Omental fat pad (tissue), 4 donors: ENCODE data around the gene DDX10. TPM values are rescaled to one million over a fixed set of nuclear protein-coding genes. Genes with fewer than 3 reads are reported as not detected.

Experiments
- ATAC-seq: fragments of 150-250 bp; one replicate; pipeline ENCODE4 v1.9.1; 2016; ENCODE audit warnings: mild to moderate bottlenecking, moderate library complexity; ENCODE audit not compliant: low FRiP score
- DNase-seq: peaks from one replicate; pipeline ENCODE4 v3.0.0-alpha.2; 2019; ENCODE audit warnings: low spot score
- total RNA-seq, 4 donors: library from RNA; depleted of rRNA; stranded (reverse); fragments of >200 nt; gene quantifications; one replicate each; pipeline ENCODE4 v1.1.0, GENCODE V29; 2016
- TF ChIP-seq, protein P1 (sequence below), 3 donors: fragments of 450-650 bp; IDR thresholded peaks; one replicate each; pipeline ENCODE4 v1.5.1; 2016 to 2017; ENCODE audit warnings: antibody characterized with exemption in 3 of 3, mild to moderate bottlenecking in 3 of 3, moderate library complexity in 2 of 3

DDX10 gene
- total RNA-seq, 4 donors from 2014 or later, result 20.2 to 60.6 (median 26.5) TPM

DNA sequence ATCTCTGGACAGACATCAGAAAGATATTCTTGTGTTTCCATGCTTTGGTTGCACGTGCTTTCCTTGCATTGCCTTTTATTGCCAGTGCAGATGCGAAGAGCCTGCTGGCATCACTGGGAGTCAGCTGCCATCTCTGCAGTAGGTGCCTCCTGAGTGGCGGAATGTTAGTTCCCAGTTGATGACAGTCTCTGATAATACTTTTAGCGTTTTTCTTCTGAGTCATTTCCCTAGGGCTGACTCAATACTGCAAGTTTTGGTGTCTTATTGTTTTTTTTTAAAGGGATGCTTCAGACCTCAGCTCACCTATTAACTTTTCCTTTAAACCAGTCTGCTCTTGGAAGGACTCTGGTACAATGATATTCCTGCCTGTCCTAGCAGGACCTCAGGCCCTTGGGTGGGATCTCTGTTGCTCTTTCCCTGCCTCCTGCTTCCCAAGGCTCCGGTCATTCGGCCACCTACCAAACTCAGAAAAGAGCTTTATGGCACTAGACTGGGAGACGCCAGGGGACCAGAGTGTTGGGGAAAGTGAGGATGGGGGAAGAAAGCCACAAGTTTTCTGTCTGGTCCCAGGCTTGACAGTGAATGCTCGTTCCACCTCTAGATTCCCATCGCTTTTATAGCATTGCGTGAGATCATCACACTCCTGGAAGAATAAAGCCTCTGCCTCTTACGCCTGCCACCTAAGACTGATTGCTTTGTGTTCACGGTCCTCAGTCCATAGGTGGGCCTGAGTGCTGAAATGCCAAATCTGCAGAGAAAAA lies 308.7 kb downstream of the DDX10 start:
- DNase-seq (no peak), ATAC-seq (no peak)
- TF ChIP-seq, protein P1, sequence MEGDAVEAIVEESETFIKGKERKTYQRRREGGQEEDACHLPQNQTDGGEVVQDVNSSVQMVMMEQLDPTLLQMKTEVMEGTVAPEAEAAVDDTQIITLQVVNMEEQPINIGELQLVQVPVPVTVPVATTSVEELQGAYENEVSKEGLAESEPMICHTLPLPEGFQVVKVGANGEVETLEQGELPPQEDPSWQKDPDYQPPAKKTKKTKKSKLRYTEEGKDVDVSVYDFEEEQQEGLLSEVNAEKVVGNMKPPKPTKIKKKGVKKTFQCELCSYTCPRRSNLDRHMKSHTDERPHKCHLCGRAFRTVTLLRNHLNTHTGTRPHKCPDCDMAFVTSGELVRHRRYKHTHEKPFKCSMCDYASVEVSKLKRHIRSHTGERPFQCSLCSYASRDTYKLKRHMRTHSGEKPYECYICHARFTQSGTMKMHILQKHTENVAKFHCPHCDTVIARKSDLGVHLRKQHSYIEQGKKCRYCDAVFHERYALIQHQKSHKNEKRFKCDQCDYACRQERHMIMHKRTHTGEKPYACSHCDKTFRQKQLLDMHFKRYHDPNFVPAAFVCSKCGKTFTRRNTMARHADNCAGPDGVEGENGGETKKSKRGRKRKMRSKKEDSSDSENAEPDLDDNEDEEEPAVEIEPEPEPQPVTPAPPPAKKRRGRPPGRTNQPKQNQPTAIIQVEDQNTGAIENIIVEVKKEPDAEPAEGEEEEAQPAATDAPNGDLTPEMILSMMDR (IDR thresholded peaks at IDR 0.05), result no peak

GRCh38 chr11:108975026-108975425 lies 310.2 kb downstream of the DDX10 start:
- no peak for DNase-seq
- ATAC-seq, result no peak
- TF ChIP-seq, protein P1 (IDR thresholded peaks at IDR 0.05), result no peak

GRCh38 chr11:108975641-108976071 lies 310.8 kb downstream of the DDX10 start:
- DNase-seq (no peak), ATAC-seq (no peak)
- TF ChIP-seq, protein P1 (IDR thresholded peaks at IDR 0.05), result no peak

DNA sequence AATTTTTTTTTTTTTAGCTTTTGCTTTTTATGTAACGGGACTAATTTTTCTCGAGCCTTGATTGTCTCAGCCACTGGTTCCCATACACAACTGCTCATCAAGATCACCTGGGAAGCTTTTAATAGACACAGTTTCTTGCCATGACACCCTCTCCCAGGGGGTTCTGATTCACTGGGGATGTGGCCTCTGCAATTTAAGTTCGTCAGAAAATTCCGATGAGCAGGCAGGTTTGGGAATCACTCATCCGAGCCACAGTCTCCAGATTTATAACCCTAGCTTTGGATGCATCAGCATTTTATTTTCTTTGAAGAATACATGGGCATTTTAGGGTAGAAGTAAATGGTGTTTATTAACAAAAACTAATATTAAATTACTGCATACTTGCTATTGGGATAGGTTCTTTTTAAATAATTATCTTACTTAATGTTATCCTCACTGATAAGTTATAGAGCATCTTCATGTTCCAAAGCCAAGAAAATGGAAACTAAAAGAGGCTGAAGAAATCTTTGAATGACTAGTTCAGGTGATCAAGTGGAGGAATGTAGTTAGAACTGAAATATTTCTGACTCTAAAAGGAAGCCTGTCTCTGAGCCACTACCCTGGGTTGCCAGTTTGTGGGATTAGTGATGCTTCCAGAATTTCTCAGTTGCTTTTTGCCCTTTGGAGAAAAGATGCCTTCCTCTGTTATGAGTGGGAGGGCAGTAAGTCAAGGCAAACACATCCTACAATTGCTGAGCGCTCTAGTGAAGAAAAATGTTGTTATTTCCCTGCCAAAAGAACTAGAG lies 319.0 kb downstream of the DDX10 start:
- TF ChIP-seq, protein P1 (IDR thresholded peaks at IDR 0.05), result no peak
- ATAC-seq, result no peak
- DNase-seq, result no peak

GRCh38 chr11:108984523-108984922 lies 319.7 kb downstream of the DDX10 start:
- ATAC-seq (no peak), DNase-seq (no peak)
- TF ChIP-seq, protein P1 (IDR thresholded peaks at IDR 0.05), result no peak

DNA sequence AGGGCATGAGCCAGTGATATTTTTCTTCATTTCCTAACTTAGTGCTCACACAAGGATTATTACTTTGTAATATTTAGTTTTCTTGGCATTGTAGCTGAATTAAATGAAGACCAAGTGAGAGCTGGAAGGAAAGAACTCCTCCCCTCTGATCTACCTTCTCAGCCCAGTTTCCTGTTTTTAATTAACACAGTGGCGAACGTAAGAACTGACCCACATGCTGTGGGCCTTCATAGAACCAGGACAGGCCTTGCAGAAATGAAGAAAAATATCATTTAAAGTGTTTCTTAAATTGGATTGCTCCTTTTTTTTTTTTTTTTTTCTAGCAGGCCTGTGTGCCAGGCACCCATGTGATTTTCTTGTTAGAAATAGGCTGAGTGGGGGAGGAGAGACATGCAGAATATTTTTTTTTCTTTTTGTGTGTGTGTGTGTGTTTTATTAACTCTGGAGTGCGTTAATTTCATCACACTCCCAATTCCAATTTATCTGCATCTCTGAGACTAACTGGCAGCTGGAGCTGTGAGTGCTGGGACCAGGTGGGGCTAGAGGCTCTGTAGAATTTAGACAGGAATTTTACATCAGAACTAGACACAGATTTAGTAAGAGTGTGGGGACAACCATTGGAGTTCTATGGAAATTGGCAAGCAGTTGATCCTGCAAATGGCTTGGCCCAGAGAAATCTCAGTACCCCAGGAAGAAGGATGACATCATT lies 320.5 kb downstream of the DDX10 start:
- DNase-seq (no peak), ATAC-seq (no peak)
- TF ChIP-seq, protein P1 (IDR thresholded peaks at IDR 0.05), result no peak
